T47D (cell line): ENCODE results near the gene AQP5.

Source experiments
- DNase-seq, 2 experiments: peaks; one replicate each; pipeline versions ENCODE4 v3.0.0 to v3.0.0-alpha.2; 2011 to 2012; ENCODE audit warnings: low read depth in 1 of 2, low spot score in 1 of 2
- JUND ChIP-seq: IDR thresholded peaks from 2 replicates; pipeline ENCODE4 v1.6.1; 2012; ENCODE audit warnings: low read depth
- in situ Hi-C: cut with HindIII; loops from 2 replicates; pipeline ENCODE4 v1.10.0; 2016; ENCODE audit warnings: low sequenced_read_pairs, low pct_unique_long_range_greater_than_20kb

AQP5 gene

DNA sequence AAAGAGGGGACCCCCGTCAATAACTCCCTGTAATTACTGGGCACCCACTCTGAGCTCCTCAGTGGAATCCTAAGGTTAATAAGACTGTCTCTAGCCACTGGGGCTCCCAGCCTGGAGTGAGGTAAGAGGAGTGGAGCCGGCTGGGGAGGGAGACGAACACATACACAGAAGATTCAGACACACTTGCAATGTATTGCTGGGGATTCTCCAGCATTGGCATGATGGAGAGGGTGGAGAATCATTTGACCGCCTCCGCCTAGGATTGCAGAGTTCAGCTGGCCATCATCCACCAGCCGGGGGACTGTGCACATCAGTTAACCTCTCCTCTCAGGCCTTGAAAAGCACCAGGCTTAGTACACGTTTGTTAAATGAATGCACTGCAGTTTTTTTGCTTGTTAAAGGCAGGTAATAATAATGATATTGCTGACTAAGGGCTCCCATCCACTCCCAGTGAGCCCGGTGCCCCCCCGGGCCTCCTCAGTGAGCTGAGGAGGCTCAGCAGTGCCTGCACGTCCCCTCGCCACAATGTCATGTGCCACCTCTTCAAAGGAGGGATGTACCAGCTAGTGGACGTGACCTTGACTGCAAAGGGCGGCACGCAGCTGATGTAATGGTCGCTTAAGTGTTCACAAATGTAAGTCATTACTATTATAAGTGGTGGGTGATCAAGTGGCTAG is 37.7 kb upstream of the AQP5 start:
- TF ChIP-seq JUND = no peak
- in situ Hi-C loops = no loop called here

DNA sequence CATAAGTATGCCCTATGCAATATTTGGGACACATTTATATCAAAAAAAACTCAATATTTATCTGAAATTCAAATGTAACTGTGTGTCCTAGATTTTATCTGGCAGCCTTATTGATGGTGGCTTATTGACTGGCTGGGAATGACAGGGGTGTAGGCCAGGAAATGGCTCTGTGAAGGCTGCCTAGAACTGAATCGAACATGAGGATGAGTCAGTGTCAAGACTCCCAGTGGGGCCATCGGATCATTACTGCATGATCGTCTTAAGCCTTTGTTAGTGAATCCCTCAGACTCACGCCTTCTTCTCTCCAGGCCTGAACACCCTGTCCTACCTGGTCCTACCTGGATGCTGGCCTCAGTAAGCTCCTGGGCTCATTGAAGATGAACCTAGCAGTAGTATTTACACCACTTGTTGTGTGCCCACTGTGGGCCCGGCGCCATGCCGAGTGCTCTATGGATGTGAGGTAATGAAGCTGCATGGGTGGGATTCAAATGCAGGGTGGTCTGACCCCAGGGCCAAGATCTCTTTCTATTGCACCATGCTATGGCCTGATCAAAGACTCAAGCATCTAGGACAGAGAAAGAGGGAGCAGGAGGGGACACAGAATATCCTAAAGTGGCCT is 36.9 kb upstream of the AQP5 start:
- no peak for DNase-seq
- in situ Hi-C loops = no loop called here
- no peak for TF ChIP-seq JUND

More for the DNA sequence above, 37.7 kb upstream of the AQP5 start:
- no peak for DNase-seq

DNA sequence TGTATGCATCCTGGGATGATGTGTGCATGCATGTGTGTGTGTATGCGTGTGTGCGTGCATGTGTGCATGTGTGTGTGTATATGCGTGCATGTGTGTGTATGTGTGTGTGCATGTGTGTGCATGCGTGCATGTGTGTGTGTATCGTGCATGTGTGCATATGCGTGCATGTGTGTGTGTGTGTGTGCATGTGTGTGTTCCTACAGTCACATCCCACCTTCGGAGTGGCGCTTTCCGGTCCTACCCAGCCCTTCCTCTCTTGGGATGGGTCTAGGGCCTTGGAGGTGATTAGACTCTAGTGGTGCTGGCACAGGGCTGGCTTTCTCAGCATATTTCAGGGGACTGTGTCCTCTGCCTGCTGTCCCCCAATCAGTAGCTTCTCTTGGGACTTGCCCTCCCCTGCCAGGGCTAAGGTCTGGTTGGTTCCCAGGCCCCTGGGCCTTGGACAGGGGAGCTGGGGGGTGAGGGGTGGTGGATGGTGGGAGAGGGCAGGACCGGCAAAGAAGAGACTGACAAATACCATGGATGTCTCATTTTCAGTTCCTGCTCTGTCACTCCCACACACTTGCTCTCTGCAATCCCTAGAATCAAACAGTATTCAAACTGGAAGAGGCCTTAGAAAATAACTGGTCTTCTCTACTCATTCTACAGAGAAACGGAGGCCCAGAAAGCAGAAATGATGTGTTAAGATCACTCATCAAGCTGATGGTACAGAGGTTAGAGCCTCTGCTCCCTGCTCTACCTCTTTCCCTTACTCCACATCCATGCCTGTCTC is 36.1 kb upstream of the AQP5 start:
- in situ Hi-C loops = no loop called here
- TF ChIP-seq JUND = no peak
- no peak for DNase-seq

DNA sequence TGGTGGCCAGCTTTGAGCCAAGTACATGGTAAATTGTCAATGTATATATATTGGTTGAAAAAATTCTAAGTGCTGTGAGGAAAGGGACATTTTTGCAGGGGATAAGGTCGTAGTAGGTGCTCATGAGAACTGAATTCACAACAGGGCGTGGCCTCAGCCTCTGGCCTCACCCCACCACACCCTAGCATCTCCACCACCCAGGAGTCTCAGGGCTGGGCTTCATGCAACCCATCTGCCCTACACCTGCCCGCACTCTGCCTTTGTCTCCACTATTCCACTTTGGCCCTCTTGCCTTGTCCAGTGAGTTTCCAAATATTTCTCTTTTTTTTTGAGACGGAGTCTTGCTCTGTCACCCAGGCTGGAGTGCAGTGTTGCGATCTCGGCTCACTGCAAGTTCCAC is 33.2 kb upstream of the AQP5 start:
- no peak for DNase-seq
- TF ChIP-seq JUND = no peak
- in situ Hi-C loops = no loop called here

DNA sequence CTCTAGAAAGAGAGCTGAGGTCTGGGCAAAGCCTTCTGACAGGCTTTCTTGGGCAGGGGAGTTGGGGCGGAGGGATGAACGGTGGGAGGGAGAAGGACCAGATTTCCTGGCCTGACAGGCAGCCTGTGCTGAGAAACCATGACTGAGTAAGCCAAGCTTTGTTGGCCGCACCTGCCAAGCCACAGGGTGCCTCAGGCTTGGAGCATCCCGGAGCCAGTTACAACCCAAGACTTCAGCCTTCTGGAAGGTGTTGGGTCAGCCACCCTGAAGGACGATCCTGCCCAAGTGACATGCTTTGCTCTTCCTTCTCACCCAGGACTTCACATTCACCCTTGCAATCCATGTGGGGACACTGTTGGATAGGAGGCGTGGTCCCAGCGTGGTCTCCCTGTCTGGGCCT is 32.1 kb upstream of the AQP5 start:
- no peak for DNase-seq
- in situ Hi-C loops = no loop called here
- TF ChIP-seq JUND = no peak

DNA sequence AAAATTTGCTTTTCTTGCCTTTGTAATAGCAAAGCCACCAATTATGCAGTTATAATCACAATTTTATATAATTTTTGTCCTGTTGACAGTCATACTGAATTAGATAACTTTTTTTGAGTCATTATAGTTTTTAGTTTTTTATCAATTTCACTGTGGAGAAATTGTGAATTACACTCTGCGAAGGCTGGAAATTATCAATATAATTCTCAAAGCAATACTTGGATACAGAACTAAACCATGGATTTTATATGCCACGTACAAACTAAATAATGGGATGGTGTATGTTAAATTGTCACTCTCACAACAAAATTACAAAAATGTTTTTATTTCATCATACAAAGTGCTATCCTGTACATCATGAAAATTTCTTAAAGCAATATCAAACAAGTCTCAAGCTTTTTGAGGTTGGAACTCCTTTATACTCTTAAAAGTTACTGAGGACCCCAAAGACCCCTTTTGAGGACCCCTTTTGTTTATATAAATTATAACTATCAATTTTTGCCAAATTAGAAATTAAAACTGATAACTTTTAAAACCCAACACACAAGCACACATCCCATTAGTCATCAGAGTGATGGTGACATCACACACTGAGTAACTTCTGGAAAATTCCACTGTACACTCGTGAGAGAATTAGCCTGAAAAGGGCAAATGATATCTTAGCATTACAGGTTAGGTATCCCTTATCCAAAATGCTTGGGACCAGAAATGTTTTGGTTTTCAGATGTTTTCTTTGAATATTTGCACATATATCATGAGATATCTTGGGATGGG is 31.0 kb upstream of the AQP5 start:
- no peak for DNase-seq
- in situ Hi-C loops = no loop called here
- no peak for TF ChIP-seq JUND

DNA sequence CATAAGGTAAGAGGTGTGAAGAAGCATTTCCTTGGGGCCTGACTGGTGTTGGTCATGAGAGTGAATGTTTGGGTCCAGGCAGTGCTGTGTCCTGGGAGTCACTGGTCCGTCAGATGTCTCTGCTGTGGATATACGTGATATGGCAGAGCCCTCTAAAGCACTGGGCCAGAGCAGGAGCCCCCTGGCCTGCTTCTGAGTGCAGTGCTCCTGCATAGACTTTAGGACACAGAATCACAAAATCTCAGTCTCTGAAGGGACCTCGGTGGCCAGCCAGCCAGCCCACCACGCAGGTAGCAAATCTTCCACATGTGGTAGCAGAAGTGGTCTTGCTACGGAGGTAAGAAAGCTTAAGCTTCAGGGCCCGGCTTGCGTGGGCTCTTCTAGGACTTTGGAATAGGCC is 29.6 kb upstream of the AQP5 start:
- TF ChIP-seq JUND = no peak
- DNase-seq = no peak
- in situ Hi-C loops = no loop called here

DNA sequence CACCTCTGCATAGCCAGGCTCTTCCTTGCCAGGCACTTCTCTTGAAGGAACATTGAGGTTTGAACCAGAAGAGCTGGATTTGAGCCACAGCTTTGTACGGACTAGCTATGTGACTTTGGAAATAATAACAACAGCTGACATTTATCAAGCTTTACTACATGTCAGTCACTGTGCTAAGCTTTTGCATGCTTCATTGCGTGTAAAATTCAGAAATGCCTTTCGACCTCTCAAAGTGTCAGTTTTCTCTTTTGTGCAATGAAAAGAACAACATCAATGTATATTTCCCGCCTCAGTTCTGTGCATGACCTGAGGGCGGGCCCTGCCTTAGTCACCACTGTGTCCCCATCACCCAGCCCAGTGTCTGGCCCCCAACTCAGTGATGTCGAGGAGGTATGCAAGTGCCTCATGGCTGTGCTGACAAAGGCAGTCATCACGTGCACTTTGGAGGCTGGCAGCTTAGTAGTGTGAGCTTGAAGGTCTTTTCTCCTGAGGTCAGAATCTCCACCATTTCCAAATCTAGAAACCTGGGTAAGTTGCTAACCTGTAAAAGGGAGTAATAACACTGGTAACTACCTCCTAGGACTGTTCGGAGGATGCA is 29.0 kb upstream of the AQP5 start:
- DNase-seq = no peak
- in situ Hi-C loops = no loop called here
- no peak for TF ChIP-seq JUND

DNA sequence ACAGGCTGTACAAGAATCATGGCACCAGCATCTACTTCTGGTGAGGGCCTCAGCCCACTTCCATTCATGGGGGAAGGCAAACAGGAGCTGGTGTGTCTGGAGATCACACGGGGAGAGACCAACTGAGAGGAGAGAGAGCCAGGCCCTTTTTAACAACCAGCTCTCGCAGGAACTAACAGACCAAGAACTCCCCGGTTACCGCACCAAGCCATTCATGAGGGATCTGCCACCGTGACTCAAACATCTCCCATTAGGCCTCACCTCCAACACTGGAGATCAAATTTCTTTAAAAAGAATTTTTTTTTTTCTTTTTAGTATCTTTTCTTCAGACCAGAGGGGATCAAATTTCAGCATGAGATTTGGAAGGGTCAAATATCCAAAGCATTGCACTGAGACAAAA is 27.9 kb upstream of the AQP5 start:
- no peak for DNase-seq
- in situ Hi-C loops = no loop called here
- TF ChIP-seq JUND = no peak

DNA sequence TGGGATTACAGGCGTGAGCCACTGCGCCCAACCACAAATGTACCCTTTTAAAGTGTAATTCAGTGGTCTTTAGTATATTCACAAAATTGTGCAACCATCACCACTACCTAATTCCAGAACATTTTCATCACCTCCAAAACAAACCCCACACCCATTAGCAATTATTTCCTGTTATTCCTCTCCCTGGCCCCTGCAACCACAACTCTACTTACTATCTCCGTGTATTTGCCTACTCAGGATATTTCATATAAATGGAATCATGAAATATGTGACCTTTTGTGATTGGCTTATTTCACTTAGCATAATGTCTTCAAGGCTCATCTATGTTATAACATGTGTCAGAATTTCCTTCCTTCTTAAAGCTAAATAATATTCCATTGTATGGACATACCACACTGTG is 27.2 kb upstream of the AQP5 start:
- TF ChIP-seq JUND = no peak
- in situ Hi-C loops = no loop called here

DNA sequence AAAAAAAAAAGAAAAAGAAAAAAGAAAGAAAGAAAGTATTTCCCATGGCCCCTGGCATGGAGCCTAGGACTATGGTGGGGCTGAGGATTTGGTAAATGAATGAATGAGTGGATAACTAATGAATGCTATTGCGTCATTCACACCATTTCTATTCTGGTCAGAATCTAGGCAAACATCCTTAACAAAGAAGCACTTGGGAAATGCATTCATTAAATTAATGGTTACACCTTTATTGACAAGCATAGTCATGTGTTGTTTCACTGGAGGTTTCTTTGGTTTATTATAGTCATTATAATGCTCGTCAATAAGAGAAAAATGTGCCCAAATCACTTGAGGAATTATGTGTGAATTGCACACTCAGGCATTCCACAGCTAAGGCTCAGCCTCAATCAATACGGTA is 24.7 kb upstream of the AQP5 start:
- TF ChIP-seq JUND = no peak
- in situ Hi-C loops = no loop called here
- DNase-seq = no peak

More for the DNA sequence above, 27.2 kb upstream of the AQP5 start:
- no peak for DNase-seq

DNA sequence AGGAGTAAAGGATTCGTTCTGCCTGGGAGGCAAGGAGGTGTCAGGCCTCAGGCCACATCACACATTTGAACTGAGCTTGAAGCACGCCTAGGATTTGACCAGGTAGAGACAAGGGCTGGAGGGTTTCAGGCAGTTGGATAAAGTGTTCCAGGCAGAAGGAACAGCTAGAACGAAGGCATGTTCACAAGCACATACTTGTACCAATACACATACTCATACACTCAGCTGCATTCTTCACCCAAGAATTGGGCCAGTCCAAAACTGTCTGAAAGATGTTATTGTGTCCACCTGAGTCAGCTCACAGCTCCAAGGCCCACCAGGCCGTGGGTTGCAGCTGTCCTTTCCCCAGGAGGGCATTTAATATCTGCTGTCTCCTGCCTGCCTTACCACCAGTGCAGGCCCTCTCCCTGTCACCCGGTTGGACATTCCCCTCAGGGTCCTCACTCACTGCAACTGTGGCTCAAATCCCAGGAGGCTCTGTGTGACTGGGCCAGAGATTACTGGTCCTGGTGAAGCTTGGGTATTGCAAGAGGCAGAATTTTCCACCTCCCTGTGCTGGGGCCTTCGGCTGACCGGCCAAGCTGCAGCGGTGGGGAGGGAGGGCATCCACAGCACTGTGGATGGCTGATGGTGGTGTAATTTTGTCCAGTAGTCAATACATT is 23.9 kb upstream of the AQP5 start:
- in situ Hi-C loops = no loop called here
- TF ChIP-seq JUND = no peak
- no peak for DNase-seq
